Central memory CD8-positive, alpha-beta T cell (primary cell): ENCODE results near the gene COL9A2.
A peak's percentile ranks its signal among the peaks of the same experiment; 100 is the strongest.

Experiments used
- ATAC-seq: fragments of 150-1000 bp; cut with Tn5 transposase; replicated peaks from 2 replicates; pipeline ENCODE4 v1.10.0; 2022; ENCODE audit warnings: mild to moderate bottlenecking, moderate FRiP score, moderate number of reproducible peaks; ENCODE audit not compliant: poor library complexity, severe bottlenecking; ENCODE audit errors: extremely low read depth
- DNase-seq, 2 donors: peaks; one replicate each; pipeline ENCODE4 v3.0.0; 2021; ENCODE audit warnings: low spot score in 2 of 2
- H3K27ac Mint-ChIP-seq: one replicate; pipeline ENCODE4 v1.8.0; 2022; ENCODE audit warnings: low read depth, mild to moderate bottlenecking, moderate library complexity, mixed read lengths
- H3K27me3 Mint-ChIP-seq: one replicate; pipeline ENCODE4 v1.8.0; 2022; ENCODE audit warnings: mixed read lengths
- H3K36me3 Mint-ChIP-seq: one replicate; pipeline ENCODE4 v1.8.0; 2022; ENCODE audit warnings: mild to moderate bottlenecking, moderate library complexity, mixed read lengths; ENCODE audit not compliant: insufficient read depth
- H3K4me1 Mint-ChIP-seq: one replicate; pipeline ENCODE4 v1.8.0; 2022; ENCODE audit warnings: mixed read lengths
- H3K4me3 Mint-ChIP-seq: one replicate; pipeline ENCODE4 v1.8.0; 2022; ENCODE audit warnings: mild to moderate bottlenecking, moderate library complexity, mixed read lengths
- H3K9me3 Mint-ChIP-seq: one replicate; pipeline ENCODE4 v1.8.0; 2022; ENCODE audit warnings: mixed read lengths

Gene COL9A2

DNA sequence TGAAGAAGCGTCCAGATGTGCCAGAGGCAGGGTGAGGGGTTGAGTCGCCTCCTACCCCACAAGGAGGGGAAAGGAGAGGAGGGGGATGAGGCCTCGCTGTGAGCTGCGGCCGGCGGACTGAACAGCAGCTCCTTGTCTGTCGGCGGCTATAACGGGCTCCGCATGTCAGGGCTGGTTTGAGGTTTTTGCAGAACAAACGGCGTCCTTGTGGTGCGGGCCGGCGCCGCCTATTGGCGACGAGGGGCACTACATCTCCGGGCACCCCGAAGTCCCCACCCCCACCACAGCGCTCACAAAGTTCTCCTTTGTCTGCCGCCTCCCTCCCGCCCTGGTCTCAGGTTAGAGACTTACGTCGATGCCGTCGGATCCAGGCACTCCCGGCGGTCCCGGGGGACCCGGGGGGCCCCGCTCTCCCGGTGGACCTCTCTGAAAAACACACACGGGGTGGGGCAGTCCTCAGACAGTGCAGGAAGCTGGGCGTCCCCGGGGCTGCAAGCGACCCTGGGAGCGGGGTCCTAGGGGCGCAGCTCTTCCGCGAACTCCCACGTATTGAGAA is 1.8 kb downstream of the COL9A2 start:
- Mint-ChIP-seq H3K27ac (no peak overlapping the region), H3K4me1 (peaks cover 31% of the 10 kb centered on the region)

GRCh38 chr1:40314721-40315238 is 2.3 kb downstream of the COL9A2 start:
- ATAC-seq (no peak), DNase-seq (no peak)
- H3K27ac Mint-ChIP-seq, result peak overlapping the region; percentile 29
- no peaks in the 10 kb centered on the region for H3K9me3 Mint-ChIP-seq
- peaks cover 31% of the 10 kb centered on the region for H3K4me1 Mint-ChIP-seq
- H3K4me3 Mint-ChIP-seq, result peak overlapping the region; percentile 71
- peaks cover 21% of the 10 kb centered on the region for H3K27me3 Mint-ChIP-seq
- H3K36me3 Mint-ChIP-seq, result no peaks in the 10 kb centered on the region

More for the DNA sequence above, 1.8 kb downstream of the COL9A2 start:
- H3K27me3 Mint-ChIP-seq, result peaks cover 21% of the 10 kb centered on the region
- H3K36me3 Mint-ChIP-seq, result no peaks in the 10 kb centered on the region
- peak overlapping the region; percentile 71 for H3K4me3 Mint-ChIP-seq
- no peaks in the 10 kb centered on the region for H3K9me3 Mint-ChIP-seq
- DNase-seq, result peak; percentile 79 to 84
- peak; percentile 82 for ATAC-seq

GRCh38 chr1:40313958-40314720 is 2.9 kb downstream of the COL9A2 start:
- Mint-ChIP-seq H3K36me3 (no peaks in the 10 kb centered on the region), H3K9me3 (no peaks in the 10 kb centered on the region), H3K4me1 (peaks cover 31% of the 10 kb centered on the region), H3K27me3 (peaks cover 21% of the 10 kb centered on the region), H3K27ac (peak overlapping the region; percentile 29), H3K4me3 (peak overlapping the region; percentile 71)
- ATAC-seq, result no peak
- no peak for DNase-seq

GRCh38 chr1:40313329-40313957 is 3.6 kb downstream of the COL9A2 start:
- Mint-ChIP-seq H3K36me3 (no peaks in the 10 kb centered on the region), H3K27ac (no peak overlapping the region), H3K4me3 (no peak overlapping the region), H3K9me3 (no peaks in the 10 kb centered on the region), H3K27me3 (peaks cover 14% of the 10 kb centered on the region), H3K4me1 (peaks cover 27% of the 10 kb centered on the region)
- DNase-seq, result no peak
- no peak for ATAC-seq

DNA sequence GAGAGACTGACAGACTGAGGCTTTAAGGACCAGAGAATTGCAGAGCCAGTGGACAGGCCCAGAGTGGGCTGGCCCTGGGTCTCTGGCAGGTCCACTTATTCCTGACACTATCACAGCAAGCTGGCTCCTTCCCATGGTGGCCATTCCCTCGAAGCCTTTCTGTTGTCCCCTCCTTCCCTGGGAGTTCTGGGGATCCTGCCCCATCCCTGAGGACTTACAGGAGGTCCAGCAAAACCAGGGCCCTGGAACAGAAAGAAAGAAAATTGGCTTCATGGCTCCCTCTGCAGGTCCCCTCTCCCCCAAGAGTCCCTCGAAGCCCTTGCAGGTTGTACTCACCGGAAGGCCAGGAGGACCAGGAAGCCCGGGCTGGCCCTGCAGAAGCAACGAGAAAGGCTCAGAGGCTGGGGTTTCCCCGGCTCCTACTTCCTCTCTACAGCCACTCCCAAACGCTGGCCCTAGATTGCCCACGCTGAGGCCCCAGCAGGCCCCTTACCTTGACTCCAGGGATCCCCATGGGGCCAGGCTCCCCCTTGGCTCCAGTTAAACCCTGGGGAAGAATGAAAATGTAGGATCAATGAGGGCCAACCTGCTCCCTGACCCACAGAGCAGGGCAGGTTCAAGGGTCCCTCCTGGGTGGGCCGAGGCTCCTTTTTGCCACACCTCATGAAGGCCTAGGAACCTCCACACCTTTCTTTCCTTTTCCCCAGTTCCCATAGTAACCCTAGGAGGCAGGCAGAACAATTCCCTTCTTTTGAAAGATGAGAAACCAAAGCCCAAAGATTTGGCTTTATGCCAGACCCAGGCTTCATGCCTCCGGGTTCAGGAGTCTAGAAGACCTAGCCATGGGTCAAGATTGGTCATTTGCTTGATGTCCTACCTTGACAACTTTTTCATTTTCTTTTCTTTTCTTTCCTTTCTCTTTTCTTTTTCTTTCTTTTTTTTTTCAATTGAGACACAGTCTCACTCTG is 4.6 kb downstream of the COL9A2 start:
- H3K27me3 Mint-ChIP-seq, result peaks cover 5% of the 10 kb centered on the region
- H3K27ac Mint-ChIP-seq, result no peak overlapping the region
- DNase-seq (no peak), ATAC-seq (no peak)
- H3K9me3 Mint-ChIP-seq, result no peaks in the 10 kb centered on the region
- no peaks in the 10 kb centered on the region for H3K36me3 Mint-ChIP-seq
- H3K4me1 Mint-ChIP-seq, result peaks cover 21% of the 10 kb centered on the region
- H3K4me3 Mint-ChIP-seq, result no peak overlapping the region

DNA sequence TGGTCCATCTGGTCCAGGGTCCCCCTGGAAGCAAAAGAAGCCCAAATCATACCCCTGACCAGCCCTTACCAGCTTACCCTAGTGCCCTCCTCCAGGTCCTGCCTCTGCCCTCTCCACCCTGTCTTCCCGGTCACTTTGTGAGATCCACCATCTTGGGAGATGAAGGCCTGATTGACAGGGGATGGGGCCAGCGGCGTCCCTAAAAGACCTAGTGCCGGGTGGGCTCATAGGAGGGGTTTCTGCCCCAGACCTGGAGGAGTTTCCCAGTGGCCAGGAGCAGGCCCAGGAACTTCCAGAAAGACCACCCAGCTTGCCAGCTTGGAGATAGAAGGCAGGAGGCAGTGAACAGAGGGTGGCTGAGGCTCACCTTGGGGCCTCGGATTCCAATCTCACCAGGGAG is 5.4 kb downstream of the COL9A2 start:
- H3K27me3 Mint-ChIP-seq, result no peaks in the 10 kb centered on the region
- no peak overlapping the region for H3K4me3 Mint-ChIP-seq
- no peaks in the 10 kb centered on the region for H3K36me3 Mint-ChIP-seq
- H3K9me3 Mint-ChIP-seq, result no peaks in the 10 kb centered on the region
- no peak overlapping the region for H3K27ac Mint-ChIP-seq
- H3K4me1 Mint-ChIP-seq, result peaks cover 18% of the 10 kb centered on the region
- ATAC-seq, result no peak
- no peak for DNase-seq

GRCh38 chr1:40310983-40311642 is 6.0 kb downstream of the COL9A2 start:
- Mint-ChIP-seq H3K9me3 (no peaks in the 10 kb centered on the region), H3K36me3 (no peaks in the 10 kb centered on the region), H3K4me1 (peaks cover 16% of the 10 kb centered on the region), H3K27ac (no peak overlapping the region), H3K4me3 (no peak overlapping the region), H3K27me3 (no peaks in the 10 kb centered on the region)
- DNase-seq (no peak), ATAC-seq (no peak)

GRCh38 chr1:40310129-40310461 is 7.0 kb downstream of the COL9A2 start:
- Mint-ChIP-seq H3K36me3 (no peaks in the 10 kb centered on the region), H3K4me1 (peaks cover 8% of the 10 kb centered on the region), H3K9me3 (no peaks in the 10 kb centered on the region), H3K4me3 (no peak overlapping the region), H3K27ac (no peak overlapping the region), H3K27me3 (no peaks in the 10 kb centered on the region)
- DNase-seq (no peak), ATAC-seq (no peak)

DNA sequence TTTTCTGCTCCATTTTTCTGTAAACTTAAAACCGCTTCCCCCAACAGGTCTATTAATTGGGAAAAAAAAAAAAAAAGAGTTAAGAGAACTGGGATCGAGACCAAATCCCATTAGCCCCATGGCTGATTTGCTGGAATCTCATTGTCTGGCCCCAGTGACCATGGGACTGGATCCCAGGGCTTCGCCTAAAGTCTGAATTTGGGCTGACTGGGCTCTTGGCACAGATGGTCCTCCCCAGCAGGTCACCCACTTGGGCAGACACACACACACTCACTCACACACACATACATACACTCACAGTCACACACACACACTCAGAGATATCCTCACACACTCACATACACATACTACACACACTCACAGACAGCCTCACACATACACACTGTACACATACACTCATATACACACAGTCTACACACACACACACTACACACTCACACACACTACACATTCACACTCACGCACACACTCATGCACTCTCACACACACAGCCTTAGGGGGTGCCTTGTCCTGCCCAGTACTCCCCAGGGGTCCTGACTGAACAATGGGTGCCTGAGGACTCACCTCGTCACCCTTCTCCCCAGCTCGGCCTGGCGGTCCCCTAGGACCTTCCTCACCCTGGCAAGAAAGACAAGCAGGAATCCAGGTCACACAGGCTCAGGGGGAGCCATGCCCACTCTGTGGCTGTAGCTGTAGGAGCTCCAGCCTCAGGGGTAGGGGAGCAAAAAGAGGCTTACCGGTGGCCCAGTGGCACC is 7.5 kb downstream of the COL9A2 start:
- no peaks in the 10 kb centered on the region for H3K36me3 Mint-ChIP-seq
- DNase-seq, result no peak
- H3K4me3 Mint-ChIP-seq, result no peak overlapping the region
- no peak overlapping the region for H3K27ac Mint-ChIP-seq
- no peaks in the 10 kb centered on the region for H3K9me3 Mint-ChIP-seq
- H3K4me1 Mint-ChIP-seq, result peaks cover 2% of the 10 kb centered on the region
- no peaks in the 10 kb centered on the region for H3K27me3 Mint-ChIP-seq
- ATAC-seq, result no peak

- H3K4me3 Mint-ChIP-seq, result no peak overlapping the region
- H3K4me1 Mint-ChIP-seq, result no peaks in the 10 kb centered on the region
- ATAC-seq (no peak), DNase-seq (no peak)
- H3K27ac Mint-ChIP-seq, result no peak overlapping the region
- no peaks in the 10 kb centered on the region for H3K9me3 Mint-ChIP-seq
- no peaks in the 10 kb centered on the region for H3K27me3 Mint-ChIP-seq
- H3K36me3 Mint-ChIP-seq, result no peaks in the 10 kb centered on the region
Observed at GRCh38 chr1:40308036-40308727, 8.9 kb downstream of the COL9A2 start.

- H3K4me3 Mint-ChIP-seq, result no peak overlapping the region
- ATAC-seq (no peak), DNase-seq (no peak)
- no peaks in the 10 kb centered on the region for H3K27me3 Mint-ChIP-seq
- H3K4me1 Mint-ChIP-seq, result no peaks in the 10 kb centered on the region
- H3K27ac Mint-ChIP-seq, result no peak overlapping the region
- H3K36me3 Mint-ChIP-seq, result no peaks in the 10 kb centered on the region
- H3K9me3 Mint-ChIP-seq, result no peaks in the 10 kb centered on the region
Observed at GRCh38 chr1:40307186-40307585, 9.9 kb downstream of the COL9A2 start.
